HEK293 (cell line): ENCODE results near the gene ROBO1.

Experiments
- CTCF ChIP-seq: fragments of 450-650 bp; formaldehyde crosslinking; IDR thresholded peaks from 2 replicates; pipeline ENCODE4 v1.5.1; 2016; ENCODE audit warnings: missing biosample characterization, missing genetic modification characterization
- ZNF10 ChIP-seq: fragments of 450-650 bp; formaldehyde crosslinking; IDR thresholded peaks from 2 replicates; pipeline ENCODE4 v1.5.1; 2017; ENCODE audit warnings: missing biosample characterization, missing genetic modification characterization
- ZNF138 ChIP-seq: fragments of 450-650 bp; formaldehyde crosslinking; IDR thresholded peaks from 2 replicates; pipeline ENCODE4 v1.5.1; 2016; ENCODE audit warnings: missing biosample characterization, missing genetic modification characterization, borderline replicate concordance
- ZNF266 ChIP-seq: fragments of 450-650 bp; formaldehyde crosslinking; IDR thresholded peaks from 2 replicates; pipeline ENCODE4 v1.5.1; 2016; ENCODE audit warnings: missing biosample characterization, missing genetic modification characterization, low read depth
- ZNF274 ChIP-seq, 2 experiments: fragments of 200-500 bp in 1 of 2; fragments of 450-650 bp in 1 of 2; sonication (Bioruptor generic) in 1 of 2; formaldehyde crosslinking in 1 of 2; IDR thresholded peaks; 2 replicates each; pipeline versions ENCODE4 v1.5.1 to v1.6.1; 2014 to 2016; ENCODE audit warnings: borderline replicate concordance in 1 of 2, inconsistent platforms in 1 of 2, low read length in 1 of 2, missing biosample characterization in 1 of 2, missing genetic modification characterization in 1 of 2
- ZNF292 ChIP-seq: fragments of 450-650 bp; formaldehyde crosslinking; IDR thresholded peaks from 2 replicates; pipeline ENCODE4 v1.5.1; 2016; ENCODE audit warnings: low read depth, missing biosample characterization, missing genetic modification characterization, borderline replicate concordance
- ZNF350 ChIP-seq: fragments of 450-650 bp; formaldehyde crosslinking; IDR thresholded peaks from 2 replicates; pipeline ENCODE4 v1.5.0; 2017; ENCODE audit warnings: missing biosample characterization, mild to moderate bottlenecking, missing genetic modification characterization
- ZNF362 ChIP-seq: fragments of 450-650 bp; formaldehyde crosslinking; IDR thresholded peaks from 2 replicates; pipeline ENCODE4 v1.5.1; 2016; ENCODE audit warnings: missing biosample characterization, missing genetic modification characterization
- ZNF626 ChIP-seq: fragments of 450-650 bp; sonication (Bioruptor Pico); formaldehyde crosslinking; IDR thresholded peaks from 2 replicates; pipeline ENCODE4 v1.5.1; 2018; ENCODE audit warnings: missing biosample characterization, missing genetic modification characterization, inconsistent platforms
- ZNF747 ChIP-seq: fragments of 450-650 bp; formaldehyde crosslinking; IDR thresholded peaks from 2 replicates; pipeline ENCODE4 v1.5.1; 2016; ENCODE audit warnings: missing biosample characterization, missing genetic modification characterization

- TF ChIP-seq ZNF266 (tag by site-specific recombination): no peak
- TF ChIP-seq ZNF138 (tag by site-specific recombination): no peak
- TF ChIP-seq ZNF274 (IDR thresholded peaks at IDR 0.05; ENCODE audit: low read length): no peak
- no peak for TF ChIP-seq ZNF274 (tag by site-specific recombination; IDR thresholded peaks at IDR 0.05; ENCODE audit: borderline replicate concordance)
- TF ChIP-seq ZNF747 (tag by site-specific recombination): no peak
- no peak for TF ChIP-seq ZNF10
- no peak for TF ChIP-seq ZNF626 (tag by site-specific recombination)
- TF ChIP-seq CTCF: no peak
- TF ChIP-seq ZNF350: no peak
- no peak for TF ChIP-seq ZNF362 (tag by site-specific recombination)
- no peak for TF ChIP-seq ZNF292 (tag by site-specific recombination)
Observed at GRCh38 chr3:79047581-79047980, 720.2 kb downstream of the ROBO1 start.
